Inferior parietal cortex (tissue), 1 donor: Measurements from ENCODE around the gene LCE2B.

Experiments
- DNase-seq: peaks from one replicate; pipeline ENCODE4 v3.0.0-alpha.2; 2016; ENCODE audit errors: extremely low spot score

Gene LCE2B

GRCh38 chr1:152735648-152736047, 49.7 kb downstream of the LCE2B start:
- DNase-seq, result no peak
